CD4-positive, CD25-positive, alpha-beta regulatory T cell (primary cell): ENCODE results near the gene DHX58. TPM values are rescaled to one million over a fixed set of nuclear protein-coding genes. Genes with fewer than 3 reads are reported as not detected.
"Not testable (repeated sequence)": the region's sequence is repeated elsewhere in the genome, so short reads cannot be mapped to it uniquely, and the experiment has no call there.

Source experiments
- ATAC-seq, 2 donors: fragments of 150-1000 bp; cut with Tn5 transposase; one replicate each; pipeline ENCODE4 v1.10.0; 2021; ENCODE audit warnings: low read depth in 2 of 2, moderate number of reproducible peaks in 2 of 2, moderate library complexity in 1 of 2
- DNase-seq, 3 donors: peaks; one replicate each; pipeline versions ENCODE4 v3.0.0 to v3.0.0-alpha.2; 2012 to 2022; ENCODE audit warnings: mixed read lengths in 1 of 3
- H3K27ac ChIP-seq: one replicate; pipeline ENCODE4 v1.7.0; 2013; ENCODE audit warnings: mild to moderate bottlenecking, low read length; ENCODE audit not compliant: insufficient read depth, poor library complexity, severe bottlenecking
- H3K27me3 ChIP-seq: one replicate; pipeline ENCODE4 v1.7.0; 2013; ENCODE audit warnings: low read length; ENCODE audit not compliant: control insufficient read depth, insufficient read depth
- H3K36me3 ChIP-seq: one replicate; pipeline ENCODE4 v1.7.0; 2013; ENCODE audit warnings: mild to moderate bottlenecking, low read length, moderate library complexity; ENCODE audit not compliant: control insufficient read depth, insufficient read depth
- H3K4me1 ChIP-seq: 2 replicates; pipeline ENCODE4 v1.7.0; 2013; ENCODE audit warnings: mild to moderate bottlenecking, low read length; ENCODE audit not compliant: insufficient read depth, control insufficient read depth, poor library complexity, severe bottlenecking
- H3K4me3 ChIP-seq: one replicate; pipeline ENCODE4 v1.7.0; 2013; ENCODE audit warnings: low read depth, mild to moderate bottlenecking, low read length, moderate library complexity
- H3K9me3 ChIP-seq, 2 experiments: 1 replicate in 1 of 2; 2 replicates in 1 of 2; pipeline ENCODE4 v1.7.0; 2013; ENCODE audit warnings: low read length in 2 of 2, mild to moderate bottlenecking in 1 of 2, moderate library complexity in 1 of 2; ENCODE audit not compliant: control insufficient read depth in 2 of 2
- H3K27ac Mint-ChIP-seq, 3 donors: one replicate each; pipeline ENCODE4 v1.8.0; 2020 to 2022; ENCODE audit warnings: mild to moderate bottlenecking in 3 of 3, mixed read lengths in 3 of 3, moderate library complexity in 2 of 3
- H3K27me3 Mint-ChIP-seq: one replicate; pipeline ENCODE4 v1.8.0; 2022; ENCODE audit warnings: mild to moderate bottlenecking, mixed read lengths
- H3K36me3 Mint-ChIP-seq: one replicate; pipeline ENCODE4 v1.8.0; 2020; ENCODE audit warnings: mixed read lengths
- H3K4me1 Mint-ChIP-seq, 4 donors: one replicate each; pipeline ENCODE4 v1.8.0; 2020 to 2022; ENCODE audit warnings: mixed read lengths in 4 of 4, mild to moderate bottlenecking in 1 of 4
- H3K4me3 Mint-ChIP-seq, 4 donors: one replicate each; pipeline ENCODE4 v1.8.0; 2020 to 2022; ENCODE audit warnings: mild to moderate bottlenecking in 4 of 4, mixed read lengths in 4 of 4, moderate library complexity in 3 of 4
- H3K9me3 Mint-ChIP-seq, 7 donors: one replicate each; pipeline ENCODE4 v1.8.0; 2020 to 2022; ENCODE audit warnings: mixed read lengths in 7 of 7, mild to moderate bottlenecking in 3 of 7, moderate library complexity in 2 of 7
- polyA plus RNA-seq, 4 donors: library from polyadenylated mRNA; unstranded; fragments of 300-500 nt; fragmentation: Illumina TruSeq; gene quantifications; one replicate each; pipeline ENCODE4 v1.2.3, GENCODE V29; 2021
- total RNA-seq: library from RNA; stranded (reverse); gene quantifications from one replicate; pipeline ENCODE4 v1.2.3, GENCODE V29; 2022

The DHX58 gene
- total and polyA plus RNA-seq, 5 donors from 2014 or later = 7.2 to 24.4 (median 16.0) TPM

DNA sequence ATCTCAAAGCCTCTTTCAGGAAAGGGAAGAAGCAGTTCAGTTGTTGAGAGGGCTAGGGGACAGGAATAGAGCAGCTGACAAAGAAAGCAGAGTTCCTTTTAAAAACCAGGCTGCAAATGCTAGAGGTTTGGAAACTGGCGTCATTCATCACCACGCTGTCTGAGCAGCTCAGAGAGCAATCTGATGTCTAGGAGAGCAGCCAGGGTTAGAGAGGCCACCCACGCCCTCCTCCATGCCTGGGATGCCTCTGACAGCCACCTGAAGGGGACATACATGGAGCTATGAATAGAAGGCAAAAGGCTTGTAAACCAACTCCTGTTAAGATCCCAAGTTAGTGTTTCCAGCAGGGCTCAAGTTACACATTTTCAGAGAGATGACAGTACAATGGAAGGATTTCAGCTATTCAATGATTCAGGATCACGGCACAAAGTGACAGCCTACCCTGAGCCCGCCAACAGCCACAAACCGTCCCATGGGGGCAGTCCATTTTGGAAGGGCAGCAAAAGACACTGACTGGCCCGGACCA is 29.9 kb upstream of the DHX58 start:
- Histone ChIP-seq H3K9me3 (no peaks in the 10 kb centered on the region), H3K27ac (no peak overlapping the region), H3K4me3 (no peak overlapping the region), H3K4me1 (peaks cover 14% of the 10 kb centered on the region), H3K27me3 (no peaks in the 10 kb centered on the region), H3K36me3 (peaks cover 42% of the 10 kb centered on the region)
- H3K27ac Mint-ChIP-seq = no peak overlapping the region
- peak overlapping the region in 1 of 4 donors; percentile 24 for H3K4me3 Mint-ChIP-seq
- peaks cover 21% of the 10 kb centered on the region for H3K36me3 Mint-ChIP-seq
- peaks cover 0 to 69% (median 36%) of the 10 kb centered on the region in 4 donors for H3K4me1 Mint-ChIP-seq
- no peaks in the 10 kb centered on the region for H3K9me3 Mint-ChIP-seq
- H3K27me3 Mint-ChIP-seq = no peaks in the 10 kb centered on the region
- DNase-seq (no peak), ATAC-seq (no peak)

DNA sequence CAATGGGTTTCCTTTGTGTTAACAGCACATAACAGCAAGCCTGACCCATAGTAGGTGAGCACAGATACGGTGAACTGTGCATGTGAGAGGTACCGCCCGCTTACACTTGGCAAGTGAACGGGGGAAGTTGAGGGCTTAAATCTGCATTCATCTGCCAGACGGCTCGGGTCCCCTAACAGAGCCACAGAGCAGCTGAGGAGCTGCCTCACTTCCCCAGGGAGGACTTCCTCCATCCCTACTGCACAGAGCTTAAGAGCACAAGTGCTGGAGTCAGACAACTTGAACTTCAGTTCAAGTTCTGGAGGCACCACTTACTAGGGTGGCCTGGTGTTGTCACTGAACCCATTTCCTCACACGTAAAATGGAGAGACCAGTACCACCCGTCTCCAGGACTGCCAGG is 28.9 kb upstream of the DHX58 start:
- Mint-ChIP-seq H3K9me3 (no peaks in the 10 kb centered on the region), H3K27ac (peak overlapping the region in 1 of 3 donors; percentile 35), H3K36me3 (peaks cover 15% of the 10 kb centered on the region), H3K27me3 (no peaks in the 10 kb centered on the region), H3K4me3 (peak overlapping the region in 1 of 4 donors; percentile 54), H3K4me1 (peaks cover 0 to 70% (median 37%) of the 10 kb centered on the region in 4 donors)
- no peak for ATAC-seq
- Histone ChIP-seq H3K4me3 (no peak overlapping the region), H3K9me3 (no peaks in the 10 kb centered on the region), H3K27ac (no peak overlapping the region), H3K36me3 (peaks cover 43% of the 10 kb centered on the region), H3K27me3 (no peaks in the 10 kb centered on the region), H3K4me1 (peaks cover 22% of the 10 kb centered on the region)
- DNase-seq = no peak

DNA sequence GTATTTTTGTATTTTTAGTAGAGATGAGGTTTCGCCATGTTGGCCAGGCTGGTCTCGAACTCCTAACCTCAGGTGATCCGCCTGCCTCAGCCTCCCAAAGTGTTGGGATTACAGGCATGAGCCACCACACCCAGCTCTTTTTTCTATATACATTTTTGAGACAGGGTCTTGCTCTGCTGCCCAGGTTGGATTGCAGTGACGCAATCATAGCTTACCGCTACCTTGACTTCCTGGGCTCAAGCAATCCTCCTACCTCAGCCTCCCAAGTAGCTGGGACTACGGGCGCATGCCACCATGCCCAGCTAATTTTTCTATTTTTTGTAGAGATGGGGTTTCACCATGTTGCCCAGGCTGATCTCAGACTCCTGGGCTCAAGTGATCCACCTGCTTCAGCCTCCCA is 28.2 kb upstream of the DHX58 start:
- not testable (repeated sequence) for H3K27me3 Mint-ChIP-seq, ATAC-seq, H3K4me3 Mint-ChIP-seq, H3K27me3 ChIP-seq, H3K4me3 ChIP-seq, H3K27ac Mint-ChIP-seq, DNase-seq, H3K9me3 ChIP-seq, H3K9me3 Mint-ChIP-seq, H3K27ac ChIP-seq
- H3K4me1 Mint-ChIP-seq = peaks cover 0 to 73% (median 40%) of the 10 kb centered on the region in 4 donors
- H3K36me3 ChIP-seq = peaks cover 43% of the 10 kb centered on the region
- H3K36me3 Mint-ChIP-seq = peaks cover 15% of the 10 kb centered on the region
- peaks cover 29% of the 10 kb centered on the region for H3K4me1 ChIP-seq

DNA sequence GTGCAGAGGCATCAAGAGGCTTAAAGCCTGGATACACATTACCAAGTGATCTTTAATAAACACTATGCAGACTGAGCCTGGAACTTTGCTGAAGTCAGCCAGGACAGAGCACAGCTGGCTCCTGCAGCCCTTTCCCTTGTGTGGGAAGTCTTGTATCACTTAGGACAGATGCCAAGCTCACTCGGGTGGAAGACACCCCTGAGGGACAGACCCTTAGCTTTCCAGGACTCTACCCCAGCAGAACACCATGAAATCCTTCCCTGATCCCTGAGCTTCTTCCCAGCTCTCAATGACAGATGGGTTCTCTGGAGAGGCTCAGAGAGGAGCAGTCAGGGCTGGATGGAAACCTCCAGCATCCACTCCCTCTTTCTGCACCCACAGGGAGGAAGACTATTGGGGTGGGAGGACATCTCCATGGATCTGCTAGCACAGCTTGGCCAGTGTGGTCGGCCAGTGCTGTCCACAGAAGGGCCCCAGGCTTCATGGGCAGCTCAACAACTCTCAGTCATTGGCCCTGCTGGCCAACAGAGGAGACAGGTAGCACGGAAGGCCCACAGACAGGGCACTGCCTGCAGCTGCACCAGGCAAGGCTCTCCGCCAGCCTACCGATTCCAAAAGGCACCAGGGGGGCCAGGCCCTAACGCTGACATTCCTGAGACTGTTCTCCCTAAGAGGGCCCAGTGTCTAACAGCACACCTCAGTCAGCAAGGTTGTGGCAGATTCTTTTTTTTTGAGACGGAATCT is 26.4 kb upstream of the DHX58 start:
- H3K27me3 ChIP-seq = no peaks in the 10 kb centered on the region
- H3K4me1 ChIP-seq = peaks cover 36% of the 10 kb centered on the region
- H3K27ac ChIP-seq = no peak overlapping the region
- ATAC-seq (no peak), DNase-seq (no peak)
- Mint-ChIP-seq H3K27ac (peak overlapping the region in 1 of 3 donors; percentile 47), H3K4me3 (no peak overlapping the region), H3K27me3 (no peaks in the 10 kb centered on the region), H3K9me3 (no peaks in the 10 kb centered on the region), H3K4me1 (peaks cover 0 to 86% (median 50%) of the 10 kb centered on the region in 4 donors), H3K36me3 (peaks cover 12% of the 10 kb centered on the region)
- H3K9me3 ChIP-seq = no peaks in the 10 kb centered on the region
- H3K36me3 ChIP-seq = peaks cover 43% of the 10 kb centered on the region
- no peak overlapping the region for H3K4me3 ChIP-seq

DNA sequence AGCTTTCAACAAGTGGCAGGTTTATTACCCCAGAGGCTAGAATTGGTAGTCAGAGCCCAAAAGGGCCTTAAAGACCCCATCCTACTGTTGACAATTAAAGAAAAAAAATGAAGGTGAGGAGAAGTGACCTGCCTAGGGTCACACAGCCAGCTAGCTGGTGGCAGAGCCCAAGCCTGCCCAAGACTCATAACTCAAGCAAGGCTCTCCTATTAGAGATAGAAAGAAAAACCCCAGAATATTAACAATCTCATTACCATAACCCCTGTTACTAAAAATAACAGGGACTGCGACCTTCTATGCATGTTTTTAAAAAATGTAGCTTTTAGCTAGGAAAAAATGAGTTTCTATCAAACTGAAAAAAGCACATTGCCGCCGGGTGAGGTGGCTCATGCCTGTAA is 24.1 kb upstream of the DHX58 start:
- DNase-seq (no peak), ATAC-seq (no peak)
- H3K27me3 Mint-ChIP-seq = no peaks in the 10 kb centered on the region
- Histone ChIP-seq H3K4me3 (no peak overlapping the region), H3K27ac (no peak overlapping the region), H3K9me3 (no peaks in the 10 kb centered on the region), H3K27me3 (no peaks in the 10 kb centered on the region), H3K4me1 (peaks cover 52% of the 10 kb centered on the region), H3K36me3 (peaks cover 30% of the 10 kb centered on the region)
- peak overlapping the region in 1 of 4 donors; percentile 24 for H3K4me3 Mint-ChIP-seq
- peak overlapping the region; percentile 85 to 93 (median 88) for H3K27ac Mint-ChIP-seq
- peaks cover 11% of the 10 kb centered on the region for H3K36me3 Mint-ChIP-seq
- no peaks in the 10 kb centered on the region for H3K9me3 Mint-ChIP-seq
- H3K4me1 Mint-ChIP-seq = peaks cover 12 to 90% (median 55%) of the 10 kb centered on the region in 4 donors

DNA sequence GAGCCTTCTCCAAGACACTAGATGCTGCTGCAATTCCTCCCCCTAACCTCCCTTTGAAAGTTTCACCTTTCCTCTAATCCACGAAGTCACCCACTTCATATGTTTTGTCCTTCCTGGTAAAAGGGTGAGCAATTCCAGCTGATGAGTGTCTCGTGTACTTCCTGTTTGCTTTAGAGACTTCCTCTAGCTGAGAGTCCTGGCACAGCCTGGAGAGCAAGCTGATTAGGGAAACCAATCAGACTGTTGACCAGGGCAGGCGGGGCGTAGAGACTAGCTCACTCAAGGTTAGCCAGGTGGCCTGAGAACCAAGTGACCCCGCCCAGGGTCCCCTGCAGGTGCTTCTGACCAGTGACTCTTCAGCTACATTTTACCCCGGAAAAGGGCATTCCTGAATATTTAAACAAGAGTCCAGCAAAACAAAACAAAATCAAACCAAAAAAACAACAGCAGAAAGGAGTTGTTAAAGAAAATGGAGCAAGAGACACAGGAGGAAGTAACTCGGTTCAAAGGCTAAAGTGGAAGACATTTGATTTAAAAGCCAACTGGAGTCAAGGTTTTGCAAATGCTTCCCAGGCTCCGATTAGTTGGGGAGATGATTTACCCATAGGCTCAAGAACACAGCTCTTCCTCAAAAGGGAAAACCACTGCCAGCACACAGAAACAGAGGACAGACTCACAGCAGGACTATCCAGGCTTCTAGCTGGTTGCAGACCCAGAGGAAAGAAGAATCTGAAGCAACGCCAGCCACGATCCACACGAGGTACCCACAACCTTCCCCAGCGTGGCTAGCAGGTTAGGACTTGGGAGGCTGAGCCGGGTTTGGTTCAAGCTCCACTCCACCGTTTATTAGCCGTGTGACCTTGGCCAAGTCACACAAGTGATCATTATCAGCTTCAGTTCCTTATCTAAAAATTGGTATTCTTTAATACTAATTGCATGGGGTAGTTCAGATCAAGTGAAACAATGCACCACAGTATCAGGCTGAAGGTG is 23.4 kb upstream of the DHX58 start:
- Mint-ChIP-seq H3K36me3 (peaks cover 13% of the 10 kb centered on the region), H3K4me1 (peaks cover 12 to 89% (median 56%) of the 10 kb centered on the region in 4 donors), H3K9me3 (no peaks in the 10 kb centered on the region), H3K27ac (peak overlapping the region; percentile 85 to 93 (median 88)), H3K4me3 (peak overlapping the region in 3 of 4 donors; percentile 7 to 24 (median 15)), H3K27me3 (no peaks in the 10 kb centered on the region)
- no peaks in the 10 kb centered on the region for H3K9me3 ChIP-seq
- ATAC-seq (no peak), DNase-seq (no peak)
- peaks cover 29% of the 10 kb centered on the region for H3K36me3 ChIP-seq
- H3K4me3 ChIP-seq = peak overlapping the region; percentile 18
- no peaks in the 10 kb centered on the region for H3K27me3 ChIP-seq
- peaks cover 52% of the 10 kb centered on the region for H3K4me1 ChIP-seq
- peak overlapping the region; percentile 6 for H3K27ac ChIP-seq

DNA sequence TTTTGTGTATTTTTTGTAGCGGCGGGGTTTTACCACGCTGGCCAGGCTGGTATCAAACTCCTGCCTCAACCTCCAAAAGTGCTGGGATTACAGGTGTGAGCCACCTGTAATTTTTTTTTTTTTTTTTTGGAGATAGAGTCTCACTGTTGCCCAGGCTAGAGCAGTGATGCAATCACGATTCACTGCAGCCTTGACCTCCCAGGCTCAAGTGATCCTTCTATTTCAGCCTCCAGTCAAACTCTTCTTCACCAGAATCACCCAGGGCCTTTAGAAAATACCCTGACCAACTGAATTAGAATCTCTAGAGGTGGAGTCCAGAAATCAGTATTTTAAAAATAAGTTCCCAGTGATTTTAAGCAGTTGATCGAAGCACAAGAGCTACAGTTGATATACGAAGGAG is 22.6 kb upstream of the DHX58 start:
- no peak for DNase-seq
- Mint-ChIP-seq H3K36me3 (peaks cover 16% of the 10 kb centered on the region), H3K4me3 (peak overlapping the region in 1 of 4 donors; percentile 7), H3K9me3 (no peaks in the 10 kb centered on the region), H3K4me1 (peaks cover 12 to 89% (median 57%) of the 10 kb centered on the region in 4 donors), H3K27ac (peak overlapping the region in 2 of 3 donors; percentile 85 to 93), H3K27me3 (no peaks in the 10 kb centered on the region)
- peaks cover 52% of the 10 kb centered on the region for H3K4me1 ChIP-seq
- ATAC-seq = no peak
- H3K36me3 ChIP-seq = peaks cover 36% of the 10 kb centered on the region
- H3K27me3 ChIP-seq = no peaks in the 10 kb centered on the region
- no peak overlapping the region for H3K4me3 ChIP-seq
- H3K9me3 ChIP-seq = no peaks in the 10 kb centered on the region
- no peak overlapping the region for H3K27ac ChIP-seq
